GM18502 (cell line): Measurements from ENCODE around the gene ZBTB8OS.
"Not testable (repeated sequence)": the region's sequence is repeated elsewhere in the genome, so short reads cannot be mapped to it uniquely, and the experiment has no call there.

Source experiments
- ATAC-seq: cut with Tn5 transposase; IDR thresholded peaks from one replicate; pipeline ENCODE4 v1.9.1; 2021; ENCODE audit warnings: mild to moderate bottlenecking; ENCODE audit not compliant: unreplicated experiment, poor library complexity

The ZBTB8OS gene

DNA sequence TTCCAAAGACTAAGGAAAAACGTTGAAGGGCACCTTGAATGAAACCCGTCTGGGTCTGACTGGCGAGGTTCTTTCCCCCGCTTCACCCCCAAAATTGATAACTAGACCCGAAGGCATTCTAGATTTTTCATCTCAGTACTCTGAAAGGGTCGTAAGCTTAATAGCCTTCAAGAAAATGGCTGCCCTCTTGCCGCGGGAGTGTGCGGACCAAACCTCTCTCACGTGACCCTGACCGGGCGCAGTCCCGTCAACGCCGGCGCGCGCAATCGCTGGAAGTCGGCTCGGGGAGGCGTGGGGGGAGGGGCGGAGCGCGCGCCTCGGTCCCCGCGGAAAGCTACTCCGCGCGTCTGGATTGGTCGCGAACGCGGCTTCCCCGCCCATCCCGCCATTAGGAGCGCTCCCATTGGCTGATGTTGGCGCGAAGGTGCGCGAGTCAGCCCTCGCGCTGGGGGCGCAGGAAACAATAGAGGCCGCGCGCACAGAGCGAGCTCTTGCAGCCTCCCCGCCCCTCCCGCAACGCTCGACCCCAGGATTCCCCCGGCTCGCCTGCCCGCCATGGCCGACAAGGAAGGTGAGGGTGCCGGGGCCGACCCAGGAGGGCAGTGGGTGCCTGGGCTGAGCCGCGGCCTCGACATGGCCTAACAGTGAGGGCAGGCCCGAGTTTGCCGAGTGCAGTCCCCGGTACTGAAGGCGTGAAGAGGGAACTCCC lies 556 bp upstream of the ZBTB8OS start, which contains the start of gene RBBP4:
Gene RBBP4 (plus strand): TSS at position 457 of the 709 bp plus-strand sequence. CDS start 99 bp downstream, at position 556.
- ATAC-seq: peak; percentile 83

DNA sequence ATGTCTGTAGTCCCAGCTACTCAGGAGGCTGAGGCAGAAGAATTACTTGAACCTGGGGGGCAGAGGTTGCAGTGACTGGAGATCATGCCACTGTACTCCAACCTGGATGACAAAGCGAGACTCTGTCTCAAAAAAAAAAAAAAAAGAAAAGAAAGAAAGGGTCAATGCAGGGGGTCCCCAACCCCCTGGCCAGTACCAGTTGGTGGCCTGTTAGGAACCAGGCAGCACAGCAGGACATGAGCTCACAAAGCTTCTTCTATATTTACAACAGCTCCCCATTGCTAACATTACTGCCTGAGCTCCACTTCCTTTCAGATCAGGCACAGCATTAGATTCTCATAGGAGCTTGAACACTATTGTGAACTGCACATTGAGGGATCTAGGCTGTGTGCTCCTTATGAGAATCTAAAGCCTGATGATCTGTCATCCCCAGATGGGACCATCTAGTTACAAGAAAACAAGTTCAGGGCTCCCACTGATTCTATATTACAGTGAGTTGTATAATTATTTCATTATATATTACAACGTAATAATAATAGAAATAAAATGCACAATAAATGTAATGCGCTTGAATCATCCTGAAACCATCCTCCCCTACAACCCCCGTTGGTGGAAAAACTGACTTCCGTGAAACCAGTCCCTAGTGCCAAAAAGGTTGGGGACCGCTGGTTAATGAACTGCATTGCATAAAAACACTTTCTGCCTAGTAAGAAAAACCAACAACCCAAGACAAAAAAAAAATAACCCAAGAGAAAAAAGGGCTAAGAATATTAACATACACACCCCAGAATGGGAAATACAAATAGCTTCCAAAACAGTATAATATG lies 2.8 kb downstream of the ZBTB8OS start:
- no peak for ATAC-seq

DNA sequence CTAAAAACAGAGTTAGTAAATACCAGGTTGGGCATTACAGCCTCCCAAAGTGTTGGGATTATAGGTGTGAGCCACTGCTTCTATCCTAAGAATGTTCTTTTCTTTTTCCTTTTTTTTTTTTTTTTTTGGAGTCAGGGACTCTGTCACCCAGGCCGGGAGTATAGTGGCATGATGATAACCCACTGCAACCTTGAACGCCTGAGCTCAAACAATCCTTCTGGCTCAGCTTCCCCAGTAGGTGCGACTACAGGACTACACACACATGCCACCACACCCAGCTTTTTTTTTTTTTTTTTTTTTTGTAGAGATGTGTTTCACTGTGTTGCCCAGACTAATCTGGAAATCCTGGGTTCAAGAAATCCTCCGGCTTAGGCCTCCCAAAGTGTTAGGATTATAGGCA lies 5.9 kb downstream of the ZBTB8OS start:
- no peak for ATAC-seq

DNA sequence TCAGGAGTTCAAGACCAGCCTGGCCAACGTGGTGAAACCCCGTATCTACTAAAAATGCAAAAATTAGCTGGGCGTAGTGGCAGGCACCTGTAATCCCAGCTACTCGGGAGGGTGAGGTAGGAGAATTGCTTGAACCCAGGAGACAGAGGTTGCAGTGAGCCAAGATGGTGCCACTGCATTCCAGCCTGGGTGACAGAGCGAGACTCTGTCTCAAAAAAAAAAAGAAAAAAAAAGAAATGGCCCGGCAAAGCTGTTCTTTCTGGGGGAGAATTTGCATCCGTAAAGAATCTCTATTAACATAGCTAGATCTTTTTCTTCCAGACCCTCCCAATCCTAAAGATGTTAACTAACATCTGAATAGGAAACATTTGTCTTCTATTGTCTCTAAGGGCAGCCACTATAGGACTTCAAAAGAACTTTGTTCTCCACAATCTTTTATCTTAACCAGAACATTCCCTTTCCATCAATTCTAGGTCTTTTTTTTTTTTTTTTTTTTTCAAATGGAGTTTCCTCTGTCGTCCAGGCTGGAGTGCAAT lies 8.0 kb downstream of the ZBTB8OS start:
- not testable (repeated sequence) for ATAC-seq

DNA sequence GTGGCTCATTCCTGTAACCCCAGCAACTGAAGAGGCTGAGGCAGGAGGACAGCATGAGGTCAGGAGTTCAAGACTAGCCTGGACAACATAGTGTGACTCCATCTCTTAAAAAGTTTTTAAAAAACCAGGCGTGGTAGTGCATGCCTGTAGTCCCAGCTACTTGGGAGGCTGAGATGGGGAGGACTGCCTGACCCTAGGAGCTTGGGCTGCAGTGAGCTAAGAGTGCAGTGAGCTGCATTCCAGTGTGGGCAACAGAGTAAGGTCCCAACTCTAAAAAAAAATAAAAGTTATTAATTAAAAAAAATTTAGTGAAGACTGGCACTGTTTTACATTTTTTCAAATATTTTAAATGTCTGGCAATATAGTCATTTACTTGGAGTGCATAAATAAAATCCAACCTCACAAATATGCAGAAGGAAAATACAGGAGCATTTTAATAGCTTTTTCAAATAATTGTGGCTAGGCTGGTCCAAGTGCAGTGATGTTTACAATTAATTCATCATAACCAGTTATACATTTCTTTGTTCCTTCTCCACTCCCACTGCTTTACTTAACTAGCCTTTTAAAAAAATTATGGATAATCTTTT lies 10.8 kb downstream of the ZBTB8OS start:
- no peak for ATAC-seq

DNA sequence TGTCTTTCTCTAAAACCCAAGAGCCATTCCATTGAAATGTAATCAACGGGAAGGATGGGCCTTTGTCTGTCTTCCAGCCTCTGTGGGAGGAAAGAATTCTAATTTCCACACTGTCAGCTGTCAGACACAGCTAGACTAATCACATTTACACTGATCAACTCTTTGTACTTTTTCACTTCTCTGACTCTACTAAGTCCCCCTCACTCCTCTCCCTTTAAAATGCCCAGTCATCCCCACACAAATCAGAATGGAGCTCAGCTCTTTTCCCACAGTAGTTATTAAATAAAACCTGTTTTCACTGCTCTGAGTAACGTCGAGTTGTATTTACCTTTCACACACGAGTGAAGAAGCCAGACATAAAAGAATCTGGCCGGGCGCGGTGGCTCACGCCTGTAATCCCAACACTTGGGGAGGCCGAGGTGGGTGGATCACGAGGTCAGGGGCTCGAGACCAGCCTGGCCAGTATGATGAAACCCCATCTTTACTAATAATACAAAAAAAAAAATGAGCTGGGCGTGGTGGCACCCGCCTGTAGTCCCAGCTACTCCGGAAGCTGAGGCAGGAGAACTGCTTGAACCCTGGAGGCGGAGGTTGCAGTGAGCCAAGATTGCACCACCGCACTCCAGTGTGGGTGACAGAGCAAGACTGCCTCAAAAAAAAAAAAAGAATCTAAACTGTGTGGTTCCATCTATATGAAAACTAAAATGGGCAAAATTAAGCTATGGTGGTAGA lies 13.3 kb downstream of the ZBTB8OS start:
- no peak for ATAC-seq

DNA sequence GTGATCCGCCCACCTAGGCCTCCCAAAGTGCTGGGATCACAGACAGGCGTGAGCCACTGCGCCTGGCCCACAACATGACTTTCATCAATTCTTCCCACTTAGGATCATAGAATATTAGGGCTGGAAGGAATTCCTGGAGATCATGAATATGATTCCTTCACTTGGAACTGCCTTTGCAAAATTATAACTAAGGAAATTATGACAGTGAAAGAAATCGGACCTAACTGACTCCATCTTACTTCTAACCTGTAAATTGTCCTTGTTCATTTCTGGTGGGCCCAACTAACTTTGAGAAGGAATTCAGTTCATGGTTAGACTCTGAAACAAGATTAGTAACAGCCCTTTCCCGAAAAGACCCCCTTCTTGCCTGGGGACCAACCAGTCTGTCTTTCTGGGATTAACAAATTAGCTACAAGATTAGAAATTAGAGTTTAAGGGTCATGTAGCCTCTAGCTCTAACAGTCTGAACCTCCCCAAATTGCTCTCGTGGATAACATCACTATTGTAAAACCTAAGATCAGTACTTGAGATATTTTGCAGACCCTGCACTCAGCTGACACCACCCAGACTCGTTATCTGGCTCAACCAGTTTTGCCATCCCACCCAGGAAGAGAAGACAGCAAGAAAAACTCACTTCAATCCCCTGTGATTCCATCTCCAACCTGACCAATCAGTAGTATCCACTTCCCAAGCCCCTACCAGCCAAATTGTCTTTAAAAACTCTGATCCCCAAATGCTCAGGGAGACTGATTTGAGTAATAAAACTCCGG lies 14.7 kb downstream of the ZBTB8OS start:
- ATAC-seq: no peak

DNA sequence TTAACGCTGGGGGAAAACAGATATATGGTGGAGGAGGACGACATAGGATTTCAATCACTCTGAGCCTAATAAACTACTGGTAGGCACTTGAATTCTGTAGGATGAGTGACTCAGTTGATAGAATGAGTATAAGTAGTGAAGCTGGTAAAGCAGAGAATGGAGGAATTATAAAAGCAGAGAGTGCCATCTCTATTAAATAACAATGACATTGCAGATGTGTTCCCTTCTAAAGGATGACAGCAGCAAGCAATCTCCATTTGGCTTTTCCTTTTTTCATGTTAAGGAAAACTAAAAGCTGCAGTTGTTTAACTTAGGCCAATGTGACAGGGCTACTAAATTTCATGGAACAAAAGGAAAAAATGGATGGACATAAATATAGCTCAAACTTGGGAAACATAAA lies 17.5 kb downstream of the ZBTB8OS start:
- ATAC-seq: no peak

DNA sequence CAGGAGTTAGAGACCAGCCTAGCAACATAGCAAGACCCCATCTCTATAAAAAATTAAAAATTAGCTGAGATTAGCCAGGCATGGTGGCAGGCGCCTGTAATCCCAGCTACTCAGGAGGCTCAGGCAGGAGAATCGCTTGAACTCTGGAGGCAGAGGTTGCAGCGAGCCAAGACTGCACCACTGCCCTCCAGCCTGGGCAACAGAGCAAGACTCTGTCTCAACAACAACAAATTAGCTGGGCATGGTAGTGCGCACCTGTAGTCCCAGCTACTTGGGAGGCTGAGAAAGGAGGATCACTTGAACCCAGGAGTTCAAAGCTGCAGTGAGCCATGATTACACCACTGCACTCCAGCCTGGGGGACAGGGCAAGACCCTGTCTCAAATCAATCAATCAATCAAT lies 20.2 kb downstream of the ZBTB8OS start:
- not testable (repeated sequence) for ATAC-seq

DNA sequence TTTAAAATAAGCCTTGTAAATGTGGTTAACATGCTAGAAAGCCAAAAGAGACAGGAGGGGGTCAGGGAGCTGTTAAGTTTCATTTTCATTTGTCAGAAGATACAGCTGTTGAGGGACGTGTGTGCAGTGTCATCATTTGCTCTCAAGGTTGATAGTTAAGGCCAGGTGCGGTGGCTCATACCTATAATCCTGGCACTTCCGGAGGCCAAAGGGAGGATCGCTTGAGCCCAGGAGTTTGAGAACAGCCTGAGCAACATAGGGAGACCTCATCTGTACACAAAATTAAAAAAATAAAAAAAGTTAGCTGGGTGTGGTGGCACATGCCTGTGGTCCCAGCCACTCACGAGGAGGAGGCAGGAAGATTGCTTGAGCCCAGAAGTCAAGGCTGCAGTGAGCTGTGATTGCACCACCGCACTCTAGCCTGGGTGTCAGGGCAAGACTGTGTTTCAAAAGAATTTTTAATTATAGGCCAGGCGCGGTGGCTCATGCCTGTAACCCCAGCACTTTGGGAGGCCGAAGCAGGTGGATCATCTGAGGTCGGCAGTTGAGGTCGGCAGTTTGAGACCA lies 22.7 kb downstream of the ZBTB8OS start:
- peak; percentile 58 for ATAC-seq

DNA sequence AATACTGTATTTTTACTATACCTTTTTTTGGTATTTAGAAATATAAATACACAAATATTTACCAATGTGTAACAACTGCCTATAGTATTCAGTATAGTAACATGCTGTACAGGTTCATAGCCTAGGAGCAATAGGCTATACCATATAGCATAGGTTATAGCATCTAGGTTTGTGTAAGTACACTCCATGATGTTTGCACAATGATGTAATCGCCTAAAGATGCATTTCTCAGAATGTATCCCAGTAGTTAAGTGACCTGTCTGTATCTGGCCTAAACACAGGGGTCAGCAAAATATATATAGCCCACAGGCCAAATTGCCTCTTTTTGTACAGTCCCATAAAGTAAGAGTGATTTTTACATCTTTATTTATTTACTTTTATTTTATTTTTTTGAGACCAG lies 24.2 kb downstream of the ZBTB8OS start:
- ATAC-seq: no peak

DNA sequence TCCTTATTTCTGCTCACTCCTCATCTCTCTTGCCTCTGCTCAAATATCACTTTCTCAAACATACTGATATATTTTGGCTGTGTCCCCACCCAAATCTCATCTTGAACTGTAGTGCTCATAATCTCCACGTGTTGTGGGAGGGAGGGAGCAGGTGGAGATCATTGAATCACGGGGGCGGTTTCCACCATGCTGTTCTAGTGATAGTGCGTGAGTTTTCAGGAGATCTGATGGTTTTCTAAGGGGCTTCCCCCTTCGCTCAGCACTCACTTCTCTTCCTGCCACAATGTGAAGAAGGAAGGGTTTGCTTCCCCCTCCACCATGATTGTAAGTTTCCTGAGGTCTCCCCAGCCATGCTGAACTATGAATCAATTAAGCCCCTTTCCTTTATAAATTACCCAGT lies 26.6 kb downstream of the ZBTB8OS start:
- ATAC-seq: no peak

DNA sequence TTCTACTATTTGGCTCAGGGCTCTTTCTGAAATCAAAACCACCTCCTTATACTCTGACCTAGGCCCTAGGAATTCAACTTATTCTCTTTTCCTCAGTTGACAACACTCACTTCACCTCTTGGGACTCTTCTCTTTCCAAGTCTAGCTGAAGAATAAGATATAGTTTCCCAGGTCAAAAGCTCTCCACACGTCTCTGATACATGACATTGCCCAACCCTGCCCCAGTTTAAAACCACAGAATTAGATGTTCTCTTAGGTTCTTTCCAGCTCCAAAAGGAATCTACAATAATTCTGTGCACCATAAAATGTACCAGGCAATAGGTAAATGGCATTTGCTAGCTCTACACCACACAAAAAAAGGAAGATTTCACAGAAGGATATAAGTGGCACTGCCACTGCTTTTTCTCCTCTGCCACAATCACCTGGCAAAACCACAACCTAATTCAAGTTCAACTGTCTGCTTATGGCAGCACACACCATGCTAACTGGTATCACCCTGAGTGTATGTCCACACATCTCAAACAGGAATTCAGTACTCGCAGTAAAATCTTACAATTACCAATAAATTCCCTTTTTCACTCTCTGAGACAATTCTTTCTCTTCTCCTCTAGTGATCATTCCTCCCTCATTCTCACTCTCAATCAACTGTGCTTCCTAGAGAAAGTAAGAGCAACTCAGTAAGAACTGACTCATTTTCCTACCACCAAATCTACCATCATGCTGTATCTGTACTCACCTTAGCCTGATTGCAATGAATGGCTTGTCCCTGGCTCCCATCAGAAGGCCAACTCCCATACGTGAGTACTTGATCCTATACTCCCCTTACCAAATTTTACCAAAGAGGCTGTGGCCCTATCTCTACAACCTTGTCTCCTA lies 27.3 kb downstream of the ZBTB8OS start:
- no peak for ATAC-seq

DNA sequence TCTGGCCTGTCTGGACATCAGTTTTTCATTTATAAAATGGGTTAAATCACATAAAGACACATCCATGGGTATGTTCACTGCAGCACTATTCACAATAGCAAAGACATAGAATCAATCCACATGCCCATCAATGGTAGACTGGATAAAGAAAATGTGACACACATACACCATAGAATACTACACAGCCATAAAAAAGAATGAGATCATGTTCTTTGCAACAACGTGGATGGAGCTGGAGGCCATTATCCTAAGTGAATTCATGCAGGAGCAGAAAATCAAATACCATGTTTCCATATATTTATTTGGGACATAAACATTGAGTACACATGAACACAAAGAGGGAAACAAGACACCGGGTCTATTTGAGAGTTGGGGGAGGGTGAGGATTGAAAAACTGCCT lies 28.1 kb downstream of the ZBTB8OS start:
- no peak for ATAC-seq

DNA sequence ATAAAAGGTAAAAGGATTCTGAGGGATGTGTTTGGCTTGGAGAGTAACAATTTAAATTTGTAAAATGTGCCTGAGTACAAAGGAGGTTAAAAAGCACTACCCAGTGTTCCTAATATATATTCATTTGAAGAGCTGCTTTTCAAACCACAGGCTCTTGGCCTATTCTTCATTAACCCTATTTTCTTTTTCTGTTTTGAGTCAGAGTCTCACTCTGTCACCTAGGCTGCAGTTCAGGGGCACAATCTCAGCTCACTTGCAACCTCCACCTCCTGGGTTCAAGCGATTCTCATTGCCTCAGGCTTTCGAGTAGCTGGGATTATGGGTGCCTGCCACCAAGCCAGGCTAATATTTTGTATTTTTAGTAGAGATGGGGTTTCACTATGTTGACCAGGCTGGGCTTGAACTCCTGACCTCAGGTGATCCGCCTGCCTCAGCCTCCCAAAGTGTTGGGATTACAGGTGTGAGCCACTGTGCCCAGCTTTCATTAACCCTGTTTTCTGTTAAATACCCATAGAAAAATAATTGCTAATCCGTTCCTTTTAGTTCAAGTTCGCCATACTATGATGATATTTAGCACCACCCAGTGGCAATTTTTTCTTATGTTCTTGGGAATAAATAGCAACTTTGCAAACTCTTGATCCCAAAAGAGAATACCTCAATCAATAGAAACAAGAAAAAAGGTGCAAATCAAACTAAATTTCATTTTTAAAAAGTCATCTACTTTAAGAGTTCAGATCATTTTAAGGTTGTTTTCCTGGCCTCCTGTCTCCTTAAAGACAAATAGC lies 30.5 kb downstream of the ZBTB8OS start:
- ATAC-seq: peak; percentile 71

DNA sequence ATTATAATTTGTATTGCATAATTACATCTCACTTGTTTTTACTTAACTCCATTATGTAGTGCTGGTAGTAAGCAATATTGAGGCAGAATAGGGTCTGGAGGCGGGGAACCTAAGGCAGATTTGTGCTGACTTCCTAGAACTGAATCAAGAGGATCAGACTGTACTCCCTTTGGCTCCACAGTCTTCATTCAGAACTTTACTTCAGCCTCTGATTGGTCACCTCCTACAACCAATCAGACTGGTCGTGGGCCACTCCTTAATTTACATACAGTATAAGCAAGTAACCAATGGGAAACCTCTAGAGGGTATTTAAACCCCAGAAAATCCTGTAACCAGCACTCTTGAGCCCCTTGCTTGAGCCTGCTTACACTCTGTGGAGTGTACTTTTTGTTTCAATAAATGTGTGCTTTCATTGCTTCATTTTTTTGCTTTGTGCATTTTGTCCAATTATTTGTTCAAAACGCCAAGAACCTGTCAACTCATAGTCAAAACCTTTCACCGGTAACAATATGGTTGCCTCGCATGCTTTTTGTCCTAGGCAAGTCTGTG lies 31.6 kb downstream of the ZBTB8OS start:
- no peak for ATAC-seq

DNA sequence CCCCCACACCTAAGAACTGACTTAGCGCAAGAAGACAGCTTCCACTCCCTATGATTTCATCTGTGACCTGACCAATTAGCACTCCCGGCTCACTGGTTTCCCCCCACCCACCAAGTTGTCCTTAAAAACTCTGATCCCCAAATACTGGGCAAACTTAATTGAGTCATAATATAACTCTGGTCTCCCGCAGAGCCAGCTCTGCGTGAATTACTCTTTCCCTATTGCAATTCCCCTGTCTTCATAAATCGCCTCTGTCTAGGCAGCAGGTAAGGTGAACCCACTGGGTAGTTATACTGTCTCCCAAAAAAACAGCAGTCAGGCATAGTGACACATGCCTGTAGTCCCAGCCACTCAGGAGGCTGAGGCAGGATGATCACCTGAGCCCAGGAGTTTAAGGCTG lies 36.9 kb downstream of the ZBTB8OS start:
- no peak for ATAC-seq
